Endothelial cell (in vitro differentiated cells): ENCODE data around the gene KRT38. TPM values are rescaled to one million over a fixed set of nuclear protein-coding genes. Genes with fewer than 3 reads are reported as not detected.

Experiments
- DNase-seq: peaks from one replicate; pipeline ENCODE4 v3.0.0; 2021; ENCODE audit warnings: low spot score
- H3K27ac Mint-ChIP-seq: one replicate; pipeline ENCODE4 v1.8.0; 2021; ENCODE audit warnings: mixed read lengths, inconsistent platforms; ENCODE audit not compliant: unreplicated experiment
- H3K27me3 Mint-ChIP-seq: one replicate; pipeline ENCODE4 v1.8.0; 2021; ENCODE audit warnings: mild to moderate bottlenecking, moderate library complexity, mixed read lengths, inconsistent platforms; ENCODE audit not compliant: unreplicated experiment
- H3K36me3 Mint-ChIP-seq: one replicate; pipeline ENCODE4 v1.8.0; 2021; ENCODE audit warnings: mild to moderate bottlenecking, low read depth, mixed read lengths, inconsistent platforms; ENCODE audit not compliant: unreplicated experiment
- H3K4me1 Mint-ChIP-seq: one replicate; pipeline ENCODE4 v1.8.0; 2021; ENCODE audit warnings: mild to moderate bottlenecking, mixed read lengths, inconsistent platforms; ENCODE audit not compliant: unreplicated experiment
- H3K4me3 Mint-ChIP-seq: one replicate; pipeline ENCODE4 v1.8.0; 2021; ENCODE audit warnings: mild to moderate bottlenecking, mixed read lengths, inconsistent platforms; ENCODE audit not compliant: unreplicated experiment
- H3K9me3 Mint-ChIP-seq: one replicate; pipeline ENCODE4 v1.8.0; 2021; ENCODE audit warnings: mixed read lengths, inconsistent platforms; ENCODE audit not compliant: unreplicated experiment
- CTCF ChIP-seq: fragments of 200-600 bp; sonication (generic); IDR thresholded peaks from one replicate; pipeline ENCODE4 v1.5.0; 2021; ENCODE audit warnings: antibody characterized with exemption; ENCODE audit not compliant: unreplicated experiment
- total RNA-seq: library from RNA; stranded (reverse); fragmentation: NEBNext Ultra II Directional; extraction: Animal tissue kit (Norgen Biotek cat#: 25700); gene quantifications from one replicate; pipeline ENCODE4 v1.2.1, GENCODE V29; 2021; ENCODE audit not compliant: unreplicated experiment

KRT38 gene
- total RNA-seq, 1 donor from 2014 or later: not detected

- Mint-ChIP-seq H3K4me3 (no peak overlapping the region), H3K9me3 (no peaks in the 10 kb centered on the region), H3K4me1 (peaks cover 2% of the 10 kb centered on the region), H3K27me3 (peaks cover 1% of the 10 kb centered on the region), H3K27ac (no peak overlapping the region), H3K36me3 (no peaks in the 10 kb centered on the region)
- TF ChIP-seq CTCF: no peak
- no peak for DNase-seq
These were observed 39.8 kb upstream of the KRT38 start for GRCh38 chr17:41480581-41480980.

GRCh38 chr17:41480136-41480535 is 39.4 kb upstream of the KRT38 start:
- no peak for TF ChIP-seq CTCF
- no peaks in the 10 kb centered on the region for H3K9me3 Mint-ChIP-seq
- peaks cover 1% of the 10 kb centered on the region for H3K27me3 Mint-ChIP-seq
- peaks cover 2% of the 10 kb centered on the region for H3K4me1 Mint-ChIP-seq
- no peak for DNase-seq
- H3K4me3 Mint-ChIP-seq: no peak overlapping the region
- no peak overlapping the region for H3K27ac Mint-ChIP-seq
- no peaks in the 10 kb centered on the region for H3K36me3 Mint-ChIP-seq

DNA sequence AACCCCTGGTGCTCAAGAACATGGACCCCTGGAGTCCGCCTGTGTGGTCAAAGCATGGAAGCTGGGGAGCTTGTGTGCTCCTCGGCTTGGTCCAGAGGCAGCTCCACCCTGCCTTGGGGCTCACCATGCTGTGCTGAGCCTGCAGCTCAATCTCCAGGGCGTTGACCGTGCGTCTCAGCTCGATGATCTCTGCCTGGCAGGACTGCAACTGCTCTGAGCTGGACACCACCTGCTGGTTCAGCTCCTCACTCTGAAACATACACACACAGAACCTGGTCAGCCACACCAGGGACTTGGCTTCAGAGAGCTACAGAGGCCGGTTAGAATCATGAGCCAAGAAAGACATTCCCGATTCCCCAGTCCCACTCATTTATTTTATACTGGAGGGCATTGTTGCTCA is 37.5 kb upstream of the KRT38 start:
- Mint-ChIP-seq H3K4me1 (peaks cover 2% of the 10 kb centered on the region), H3K27me3 (peaks cover 1% of the 10 kb centered on the region), H3K27ac (no peak overlapping the region), H3K36me3 (no peaks in the 10 kb centered on the region), H3K4me3 (no peak overlapping the region), H3K9me3 (no peaks in the 10 kb centered on the region)
- no peak for TF ChIP-seq CTCF
- no peak for DNase-seq

DNA sequence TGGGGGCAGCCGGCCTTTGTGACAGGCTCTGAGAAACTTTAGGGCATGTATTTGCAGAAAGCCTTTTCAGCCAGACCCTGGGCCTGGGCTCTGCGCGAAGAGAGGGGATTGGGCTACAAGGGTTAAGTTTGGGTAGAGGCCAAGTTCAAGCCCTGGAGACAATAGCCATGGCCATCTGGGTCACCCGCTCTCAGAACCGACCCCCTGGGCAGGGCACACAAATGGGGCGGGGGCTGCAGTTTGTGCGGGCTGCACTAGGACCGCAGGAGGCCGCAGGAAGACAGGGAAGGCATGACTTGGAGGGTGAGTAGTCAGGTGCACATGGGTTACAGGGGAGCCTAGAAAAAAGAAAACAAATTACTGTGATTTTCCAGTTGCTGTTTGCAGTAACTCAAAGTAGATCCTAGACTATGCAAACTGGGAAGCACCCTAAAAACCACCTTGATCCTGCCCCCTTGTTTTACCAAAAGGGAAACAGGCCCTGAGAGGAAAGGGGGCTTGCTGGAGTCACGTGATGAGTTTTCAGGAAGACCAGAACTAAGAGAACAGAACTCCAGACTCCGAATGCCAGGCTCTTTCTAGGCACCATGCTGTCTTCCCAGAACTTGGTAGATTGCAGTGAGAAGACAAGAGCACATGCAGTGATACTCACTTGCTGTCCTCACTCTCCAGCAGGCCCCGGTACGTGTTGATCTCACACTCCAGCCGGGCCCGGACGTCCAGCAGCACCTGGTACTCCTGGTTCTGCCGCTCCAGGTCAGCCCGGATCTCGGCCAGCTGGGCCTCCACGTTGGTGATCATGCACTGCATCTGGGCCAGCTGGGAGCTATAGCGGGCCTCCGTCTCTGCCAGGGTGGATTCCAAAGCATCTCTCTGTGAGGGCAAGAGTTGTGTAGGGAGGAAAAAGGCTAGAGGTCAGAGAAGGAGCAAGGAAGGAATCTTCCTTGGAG is 36.4 kb upstream of the KRT38 start:
- no peak for TF ChIP-seq CTCF
- H3K27ac Mint-ChIP-seq: no peak overlapping the region
- H3K4me1 Mint-ChIP-seq: no peaks in the 10 kb centered on the region
- no peak for DNase-seq
- H3K27me3 Mint-ChIP-seq: peaks cover 1% of the 10 kb centered on the region
- H3K36me3 Mint-ChIP-seq: peaks cover 3% of the 10 kb centered on the region
- no peak overlapping the region for H3K4me3 Mint-ChIP-seq
- H3K9me3 Mint-ChIP-seq: peaks cover 4% of the 10 kb centered on the region

DNA sequence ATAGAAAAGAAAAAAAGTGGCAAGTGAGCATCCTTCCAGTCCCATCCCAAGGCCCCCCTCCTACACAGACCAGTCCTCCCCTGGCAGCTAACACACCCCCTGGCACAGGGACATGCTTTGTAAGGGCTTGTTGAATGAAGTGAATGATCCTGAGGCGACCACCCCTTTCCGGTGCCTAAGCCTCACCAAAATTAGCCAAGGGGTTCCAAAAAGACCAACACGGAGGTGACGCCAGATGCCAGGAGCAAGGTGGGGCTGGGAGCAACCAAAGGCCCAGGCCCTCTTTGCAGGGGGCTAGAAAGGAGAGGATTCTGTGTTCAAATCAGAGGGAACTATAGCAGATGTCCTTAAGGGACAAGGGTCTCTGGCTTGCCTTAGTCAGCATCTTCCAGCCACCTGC is 34.6 kb upstream of the KRT38 start:
- no peak for TF ChIP-seq CTCF
- H3K4me3 Mint-ChIP-seq: no peak overlapping the region
- no peak for DNase-seq
- H3K9me3 Mint-ChIP-seq: peaks cover 4% of the 10 kb centered on the region
- peaks cover 3% of the 10 kb centered on the region for H3K36me3 Mint-ChIP-seq
- H3K4me1 Mint-ChIP-seq: no peaks in the 10 kb centered on the region
- peaks cover 1% of the 10 kb centered on the region for H3K27me3 Mint-ChIP-seq
- H3K27ac Mint-ChIP-seq: no peak overlapping the region
